Measurements from ENCODE around the gene UGT2B10. TPM values are rescaled to one million over a fixed set of nuclear protein-coding genes. Genes with fewer than 3 reads are reported as not detected.

UGT2B10 gene
- total and polyA plus RNA-seq, 2 of the 4 experiments (the other 2 are of a cell fraction) = not detected

- no TSS peak for BruUV-seq (replicated peaks)
- no peaks in the 10 kb centered on the region for H3K9me3 ChIP-seq (ENCODE audit: control insufficient read depth, insufficient read depth, low read length)
- H3K27ac ChIP-seq (ENCODE audit: insufficient read depth, low read length) = no peak overlapping the region
- H3K14ac ChIP-seq (replicated peaks; ENCODE audit: low read depth, low read length) = no peak overlapping the region
- no peak overlapping the region for H3K23ac ChIP-seq (ENCODE audit: low read depth, low read length)
- H4K5ac ChIP-seq (ENCODE audit: low read depth, low read length) = no peak overlapping the region
- H2BK120ac ChIP-seq (ENCODE audit: low read depth, low read length) = no peak overlapping the region
- no CpG with 5 or more reads among the region's 2 CpGs for WGBS, 2 experiments (ENCODE audit: extremely low coverage in 2 of 2, insufficient read length in 1 of 2)
- intact Hi-C loops (cut with micrococcal nuclease) = no loop called here
- no peaks in the 10 kb centered on the region for H3K27me3 ChIP-seq (ENCODE audit: control insufficient read depth, insufficient read depth, low read length)
- TF ChIP-seq BHLHE40 (IDR thresholded peaks at IDR 0.05; ENCODE audit: low read depth, low read length) (no peak), RCOR1 (IDR thresholded peaks at IDR 0.05; ENCODE audit: insufficient replicate concordance, low read length) (no peak), CHD1 (IDR thresholded peaks at IDR 0.05; ENCODE audit: low read depth, low read length) (no peak), RFX5 (IDR thresholded peaks at IDR 0.05; ENCODE audit: low read depth, low read length) (no peak), MAZ (IDR thresholded peaks at IDR 0.05; ENCODE audit: borderline replicate concordance, low read depth, low read length) (no peak), USF2 (IDR thresholded peaks at IDR 0.05; ENCODE audit: low read depth, low read length) (no peak), RAD21 (IDR thresholded peaks at IDR 0.05; ENCODE audit: low read length) (no peak), ELK1 (IDR thresholded peaks at IDR 0.05; ENCODE audit: borderline replicate concordance, low read depth, low read length) (no peak), CEBPB (IDR thresholded peaks at IDR 0.05; ENCODE audit: low read depth, low read length) (no peak), SMC3 (IDR thresholded peaks at IDR 0.05; ENCODE audit: low read depth, low read length) (no peak), FOS (IDR thresholded peaks at IDR 0.05; ENCODE audit: low read depth, low read length) (no peak), MXI1 (IDR thresholded peaks at IDR 0.05; ENCODE audit: borderline replicate concordance, low read depth, low read length) (no peak), NFE2L2 (IDR thresholded peaks at IDR 0.05; ENCODE audit: low read depth, low read length) (no peak), CTCF (conservative IDR thresholded peaks at IDR 0.05; ENCODE audit: low read depth, low read length) (no peak), POLR2A (IDR thresholded peaks at IDR 0.05; ENCODE audit: low read depth, low read length) (no peak), MAFK (IDR thresholded peaks at IDR 0.05; ENCODE audit: low read depth, low read length) (no peak)
- no peaks in the 10 kb centered on the region for H3K36me3 ChIP-seq (ENCODE audit: control insufficient read depth, insufficient read depth, low read length)
- H3K4me1 ChIP-seq (ENCODE audit: control insufficient read depth, insufficient read depth, low read length) = no peaks in the 10 kb centered on the region
- no peak overlapping the region for H3K9ac ChIP-seq (ENCODE audit: low read depth, low read length)
- H3K18ac ChIP-seq (ENCODE audit: low read depth, low read length) = no peak overlapping the region
- H2AK5ac ChIP-seq (ENCODE audit: low read depth, low read length) = no peak overlapping the region
- H2BK20ac ChIP-seq (ENCODE audit: low read depth, low read length) = no peak overlapping the region
- H3K4ac ChIP-seq (ENCODE audit: low read depth, low read length) = no peak overlapping the region
- no peak overlapping the region for H2AK9ac ChIP-seq (replicated peaks; ENCODE audit: low read depth, low read length, poor library complexity)
- no peaks in the 10 kb centered on the region for H3K9me1 ChIP-seq (ENCODE audit: insufficient read depth, low read length)
- no peaks in the 10 kb centered on the region for H4K20me1 ChIP-seq (ENCODE audit: insufficient read depth, low read length)
- no peak overlapping the region for H3K56ac ChIP-seq (ENCODE audit: extremely low read depth, insufficient read depth, low read length)
- in situ Hi-C loops (cut with MboI; ENCODE audit: low sequenced_read_pairs) = no loop called here
- no peaks in the 10 kb centered on the region for H3K79me1 ChIP-seq (ENCODE audit: low read depth in 1 of 2, low read length in 2 of 2)
- no peak overlapping the region for H3K4me2 ChIP-seq (ENCODE audit: low read depth, low read length)
- H4K91ac ChIP-seq (ENCODE audit: insufficient read depth, low read depth, low read length) = no peak overlapping the region
- no peak overlapping the region for H2BK5ac ChIP-seq (ENCODE audit: low read depth, low read length, poor library complexity, severe bottlenecking)
- ChIA-PET POLR2A (ENCODE audit: unreplicated experiment) (no interaction called here), CTCF (interaction anchor here (0.6 kb wide), 1 partner anchor 579 kb away, joined by 4 read pairs; no protein-coding TSS in a partner anchor)
- H2BK15ac ChIP-seq (ENCODE audit: low read depth, low read length) = no peak overlapping the region
- no peak overlapping the region for H4K8ac ChIP-seq (ENCODE audit: low read depth in 2 of 2, low read length in 2 of 2)
- H3K4me3 ChIP-seq (ENCODE audit: insufficient read depth, low read depth, low read length) = no peak overlapping the region
- dilution Hi-C loops (cut with HindIII; ENCODE audit: low sequenced_read_pairs, unreplicated experiment) = no loop called here
- H2AFZ ChIP-seq (replicated peaks; ENCODE audit: low read length, poor library complexity) = no peak overlapping the region
- no peak for DNase-seq
- ATAC-seq (ENCODE audit: low read depth) = no peak
These were observed 62.3 kb downstream of the UGT2B10 start for GRCh38 chr4:68878048-68878447.

Data from IMR-90 (cell line).